H1 (cell line): ENCODE data around the gene CEBPE. TPM values are rescaled to one million over a fixed set of nuclear protein-coding genes. Genes with fewer than 3 reads are reported as not detected.

Source experiments
- CTCF ChIA-PET: fragments of 300-600 bp; sonication (Branson Sonifier 250); formaldehyde crosslinking; loops from one replicate; lab custom pipeline; 2021; ENCODE audit not compliant: partially characterized antibody; lab: Charles Lee
- POLR2A ChIA-PET: fragments of 300-600 bp; sonication (Branson Sonifier 250); formaldehyde crosslinking; loops from one replicate; lab custom pipeline; 2021; ENCODE audit warnings: inconsistent platforms; ENCODE audit not compliant: partially characterized antibody; lab: Charles Lee
- DNase-seq, 2 experiments: peaks; one replicate each; pipeline versions ENCODE4 v3.0.0 to v3.0.0-alpha.2; 2010 to 2022; ENCODE audit warnings: low spot score in 2 of 2, low read depth in 1 of 2, mixed read lengths in 1 of 2
- FAIRE-seq: peaks from 2 replicates; lab custom pipeline; 2011; peaks lifted over from hg19 to GRCh38; lab: Jason Lieb, UNC
- H2AFZ ChIP-seq: 2 replicates; pipeline ENCODE4 v1.8.1; 2012; ENCODE audit warnings: low read length, inconsistent platforms
- H2AK5ac ChIP-seq: 2 replicates; pipeline ENCODE4 v1.6.1; 2013; ENCODE audit warnings: low read depth, low read length
- H2BK120ac ChIP-seq: replicated peaks from 2 replicates; pipeline ENCODE3; 2013; ENCODE audit warnings: low read depth, low read length, inconsistent platforms
- H2BK12ac ChIP-seq: 2 replicates; pipeline ENCODE4 v1.6.1; 2013; ENCODE audit warnings: low read depth, low read length
- H2BK15ac ChIP-seq: 2 replicates; pipeline ENCODE4 v1.6.1; 2013; ENCODE audit warnings: low read length
- H2BK20ac ChIP-seq: 2 replicates; pipeline ENCODE4 v1.6.1; 2013; ENCODE audit warnings: low read length
- H2BK5ac ChIP-seq: 2 replicates; pipeline ENCODE4 v1.6.1; 2013; ENCODE audit warnings: low read depth, low read length
- H3K14ac ChIP-seq: 2 replicates; pipeline ENCODE4 v1.6.1; 2013; ENCODE audit warnings: inconsistent platforms; ENCODE audit not compliant: insufficient read length
- H3K18ac ChIP-seq: 2 replicates; pipeline ENCODE4 v1.6.1; 2013; ENCODE audit warnings: low read length; ENCODE audit errors: extremely low read depth
- H3K23ac ChIP-seq: 2 replicates; pipeline ENCODE4 v1.6.1; 2013; ENCODE audit warnings: inconsistent platforms; ENCODE audit not compliant: insufficient read length
- H3K23me2 ChIP-seq: 2 replicates; pipeline ENCODE4 v1.6.1; 2013; ENCODE audit warnings: low read depth, low read length
- H3K27ac ChIP-seq: 2 replicates; pipeline ENCODE4 v1.6.1; 2011; ENCODE audit warnings: low read depth, low read length, inconsistent platforms
- H3K27me3 ChIP-seq, 4 experiments: replicated peaks in 1 of 4; 1 replicate in 1 of 4; 2 replicates in 3 of 4; pipeline versions ENCODE4 v1.6.1 to v1.8.1; 2011 to 2013; ENCODE audit warnings: low read length in 3 of 4, mild to moderate bottlenecking in 3 of 4, inconsistent platforms in 2 of 4, mixed read lengths in 2 of 4, moderate library complexity in 1 of 4; ENCODE audit not compliant: control insufficient read depth in 3 of 4, insufficient read depth in 3 of 4; ENCODE audit errors: extremely low read depth in 1 of 4
- H3K36me3 ChIP-seq, 4 experiments: 2 replicates each; pipeline versions ENCODE4 v1.6.1 to v1.8.1; 2011 to 2013; ENCODE audit warnings: mild to moderate bottlenecking in 4 of 4, low read length in 3 of 4, moderate library complexity in 2 of 4, control low read depth in 1 of 4, inconsistent platforms in 1 of 4; ENCODE audit not compliant: insufficient read depth in 4 of 4, control insufficient read depth in 2 of 4
- H3K4ac ChIP-seq: replicated peaks from 2 replicates; pipeline ENCODE3; 2013; ENCODE audit warnings: low read length, low read depth, mixed read lengths, inconsistent platforms; ENCODE audit not compliant: insufficient read length
- H3K4me1 ChIP-seq, 4 experiments: replicated peaks in 1 of 4; 1 replicate in 1 of 4; 2 replicates in 3 of 4; pipeline versions ENCODE4 v1.6.1 to v1.8.1; 2011 to 2013; ENCODE audit warnings: low read length in 3 of 4, inconsistent platforms in 2 of 4, mixed read lengths in 1 of 4; ENCODE audit not compliant: insufficient read depth in 4 of 4, control insufficient read depth in 3 of 4
- H3K4me2 ChIP-seq, 2 experiments: 2 replicates each; pipeline versions ENCODE4 v1.6.1 to v1.8.1; 2011 to 2013; ENCODE audit warnings: low read depth in 2 of 2, low read length in 2 of 2, control low read depth in 1 of 2, inconsistent platforms in 1 of 2, mild to moderate bottlenecking in 1 of 2; ENCODE audit not compliant: insufficient read depth in 1 of 2
- H3K4me3 ChIP-seq, 4 experiments: fragments of 200-600, 300-600 bp in 1 of 4; sonication (generic), shearing (Covaris generic), sonication (Bioruptor Twin) in 1 of 4; 2 replicates each; pipeline versions ENCODE4 v1.5.1 to v1.8.1; 2011 to 2016; ENCODE audit warnings: low read length in 4 of 4, low read depth in 3 of 4, control low read depth in 2 of 4, inconsistent platforms in 2 of 4, mild to moderate bottlenecking in 2 of 4, mixed read lengths in 1 of 4, moderate library complexity in 1 of 4; ENCODE audit not compliant: insufficient read depth in 2 of 4; ENCODE audit errors: extremely low read depth in 1 of 4
- H3K56ac ChIP-seq: replicated peaks from 2 replicates; pipeline ENCODE3; 2013; ENCODE audit warnings: low read depth, mild to moderate bottlenecking, mixed read lengths, low read length, inconsistent platforms; ENCODE audit not compliant: insufficient read length
- H3K79me1 ChIP-seq: 2 replicates; pipeline ENCODE4 v1.6.1; 2013; ENCODE audit warnings: low read depth, low read length, control low read depth
- H3K79me2 ChIP-seq, 2 experiments: 2 replicates each; pipeline versions ENCODE4 v1.6.1 to v1.8.1; 2012 to 2013; ENCODE audit warnings: low read length in 2 of 2, mild to moderate bottlenecking in 2 of 2, inconsistent platforms in 1 of 2; ENCODE audit not compliant: insufficient read depth in 2 of 2, control insufficient read depth in 1 of 2
- H3K9ac ChIP-seq, 4 experiments: replicated peaks in 1 of 4; 1 replicate in 1 of 4; 2 replicates in 3 of 4; pipeline versions ENCODE4 v1.6.1 to v1.8.1; 2011 to 2013; ENCODE audit warnings: low read depth in 3 of 4, low read length in 3 of 4, control low read depth in 2 of 4, mild to moderate bottlenecking in 2 of 4, moderate library complexity in 2 of 4, inconsistent platforms in 1 of 4; ENCODE audit errors: extremely low read depth in 1 of 4
- H3K9me3 ChIP-seq, 2 experiments: 2 replicates each; pipeline versions ENCODE4 v1.6.1 to v1.8.1; 2012 to 2013; ENCODE audit warnings: mild to moderate bottlenecking in 2 of 2, moderate library complexity in 2 of 2, control low read depth in 1 of 2, inconsistent platforms in 1 of 2, low read depth in 1 of 2, low read length in 1 of 2, mixed read lengths in 1 of 2; ENCODE audit not compliant: insufficient read depth in 2 of 2
- H4K20me1 ChIP-seq, 2 experiments: replicated peaks in 1 of 2; 2 replicates each; pipeline versions ENCODE3 to v1.8.1; 2011 to 2013; ENCODE audit warnings: inconsistent platforms in 2 of 2, low read length in 2 of 2, mild to moderate bottlenecking in 1 of 2; ENCODE audit not compliant: insufficient read depth in 2 of 2, control insufficient read depth in 1 of 2
- H4K5ac ChIP-seq: 2 replicates; pipeline ENCODE4 v1.6.1; 2013; ENCODE audit warnings: low read length, low read depth, mixed read lengths, inconsistent platforms; ENCODE audit not compliant: insufficient read length
- H4K8ac ChIP-seq: 2 replicates; pipeline ENCODE4 v1.8.0; 2013; ENCODE audit warnings: mild to moderate bottlenecking, moderate library complexity, low read length, inconsistent platforms; ENCODE audit not compliant: insufficient read depth; ENCODE audit errors: extremely low read depth
- H4K91ac ChIP-seq: replicated peaks from 2 replicates; pipeline ENCODE3; 2013; ENCODE audit warnings: low read length, mixed read lengths, inconsistent platforms; ENCODE audit not compliant: insufficient read length
- CBX5 ChIP-seq: fragments of 300-800, 300-1000 bp; sonication (generic); IDR thresholded peaks from 2 replicates; pipeline ENCODE4 v1.7.1; 2016; ENCODE audit warnings: antibody characterized with exemption, low read length, low read depth
- POLR2A ChIP-seq, 2 experiments: IDR thresholded peaks; 1 replicate in 1 of 2; 2 replicates in 1 of 2; pipeline ENCODE4 v1.6.1; 2011; ENCODE audit warnings: low read depth in 2 of 2, low read length in 2 of 2, mild to moderate bottlenecking in 2 of 2; ENCODE audit errors: control extremely low read depth in 1 of 2
- SRF ChIP-seq: IDR thresholded peaks from 2 replicates; pipeline ENCODE4 v1.6.1; 2011; ENCODE audit warnings: mild to moderate bottlenecking, low read depth, low read length, moderate library complexity
- WGBS, 2 experiments: shearing (Covaris generic) in 1 of 2; methylation state at CpG; one replicate each; pipeline versions ENCODE4 v1.1.6 to v1.1.7; 2013 to 2015; ENCODE audit warnings: low lambda C conversion rate in 2 of 2, mixed read lengths in 2 of 2, inconsistent platforms in 1 of 2, low coverage in 1 of 2, missing lambda C conversion rate in 1 of 2; ENCODE audit not compliant: insufficient replicate concordance in 2 of 2, insufficient coverage in 1 of 2, insufficient read length in 1 of 2; ENCODE audit errors: extremely low coverage in 1 of 2, missing lambda C conversion rate in 1 of 2; 5-methylcytosine and 5-hydroxymethylcytosine counted together
- polyA plus RNA-seq, 7 experiments: library from polyadenylated mRNA; depleted of rRNA in 3 of 7; stranded (reverse) in 5 of 7; unstranded in 2 of 7; fragments of >200 nt in 5 of 7; fragments of 200-250 nt in 2 of 7; gene quantifications; 1 replicate in 5 of 7; 2 replicates in 1 of 7; 4 replicates in 1 of 7; pipeline versions ENCODE4 v1.2.1 to v1.2.3, GENCODE V29; 2011 to 2013; ENCODE audit warnings: missing spikeins in 2 of 7, mixed read lengths in 2 of 7
- total RNA-seq: library from RNA; stranded (reverse); fragmentation: NEBNext Ultra II Directional; extraction: Animal tissue kit (Norgen Biotek cat#: 25700); gene quantifications from 2 replicates; pipeline ENCODE4 v1.2.1, GENCODE V29; 2021

CEBPE gene
- total and polyA plus RNA-seq, 2 of the 8 experiments (the other 6 are each of a cell fraction or from before 2014, with no cell fraction given): 0.05 TPM; not detected in 1

DNA sequence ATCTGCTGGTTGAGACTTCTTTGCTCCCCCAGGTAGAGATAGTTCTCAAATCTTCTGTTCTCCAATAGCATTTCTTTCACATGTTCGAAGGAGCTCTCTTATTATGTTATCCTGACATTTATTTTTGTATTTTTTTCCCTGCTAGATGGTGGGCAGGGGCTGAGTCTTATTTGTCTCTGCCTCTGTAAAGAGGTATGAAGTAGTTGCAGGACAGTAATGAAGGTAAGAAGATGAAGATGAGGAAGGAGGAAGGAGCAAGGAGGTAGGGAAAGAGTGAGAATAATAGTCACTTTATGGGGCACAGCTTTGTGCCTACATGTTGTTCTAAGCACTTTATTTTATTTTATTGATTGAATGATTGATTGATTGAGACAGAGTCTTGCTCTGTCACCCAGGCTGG lies 9.3 kb downstream of the CEBPE start:
- no peak overlapping the region for H3K18ac ChIP-seq
- H2BK120ac ChIP-seq: no peak overlapping the region
- no peak overlapping the region for H2BK20ac ChIP-seq
- H3K4me2 ChIP-seq: no peak overlapping the region
- no peaks in the 10 kb centered on the region for H3K36me3 ChIP-seq
- H3K23me2 ChIP-seq: no peaks in the 10 kb centered on the region; the same call in 1 of the 2 replicates
- H4K20me1 ChIP-seq: no peaks in the 10 kb centered on the region
- no peak overlapping the region for H2BK5ac ChIP-seq
- TF ChIP-seq SRF (no peak), CBX5 (no peak), POLR2A (IDR thresholded peaks at IDR 0.05; ENCODE audit: control extremely low read depth in 1 of 2, low read depth in 2 of 2, low read length in 2 of 2) (no peak)
- no peak overlapping the region for H4K8ac ChIP-seq
- H3K4me3 ChIP-seq: no peak overlapping the region
- H3K27ac ChIP-seq: no peak overlapping the region
- CTCF ChIA-PET: interaction anchor here (0.5 to 3.4 kb wide), 11 partner anchors 10 to 223 kb away, joined by 3 to 19 read pairs (median 4); no protein-coding TSS in a partner anchor
- no peak overlapping the region for H2AFZ ChIP-seq
- no peak overlapping the region for H4K91ac ChIP-seq
- H3K4me1 ChIP-seq: peaks cover 6 to 18% (median 13%) of the 10 kb centered on the region in 4 experiments
- H3K9me3 ChIP-seq: peaks cover 3 to 4% of the 10 kb centered on the region in 2 experiments; a peak in 2 of 4 replicates
- no peak overlapping the region for H3K14ac ChIP-seq
- POLR2A ChIA-PET: interaction anchor here (1.0 to 1.7 kb wide), 7 partner anchors 8 to 214 kb away, joined by 3 to 9 read pairs (median 4); partner anchors contain the start of genes ACIN1 and C14orf119
- H3K23ac ChIP-seq: no peak overlapping the region
- H3K79me2 ChIP-seq: no peaks in the 10 kb centered on the region
- peaks cover 0 to 3% (median 0%) of the 10 kb centered on the region in 4 experiments; a peak in 2 of 7 replicates for H3K27me3 ChIP-seq
- FAIRE-seq: no peak
- H3K56ac ChIP-seq: no peak overlapping the region
- 90% methylated on average over 1 of the region's 1 CpG; no CpG with 5 or more reads in 1 of the 2 experiments for WGBS, 2 experiments
- H3K79me1 ChIP-seq: no peaks in the 10 kb centered on the region
- DNase-seq: no peak
- no peak overlapping the region for H2BK12ac ChIP-seq
- H3K9ac ChIP-seq: no peak overlapping the region
- no peak overlapping the region for H2AK5ac ChIP-seq
- H3K4ac ChIP-seq: no peak overlapping the region
- H2BK15ac ChIP-seq: no peak overlapping the region
- no peak overlapping the region for H4K5ac ChIP-seq
